ENCODE results near the gene SOCS3. TPM values are rescaled to one million over a fixed set of nuclear protein-coding genes. Genes with fewer than 3 reads are reported as not detected.

SOCS3 gene
- total RNA-seq (2014; rRNA removed; shearing (Covaris generic)), result 72.7 and 90.1 TPM in 2 replicates

- peak; percentile 56 for DNase-seq (ENCODE audit: low spot score)
- in situ Hi-C loops (cut with HindIII; ENCODE audit: low sequenced_read_pairs), result no loop called here
Observed at GRCh38 chr17:78359997-78360370, at the start of gene SOCS3. Gene SOCS3, minus strand, starts transcription at chr17:78360077. Its CDS starts 982 bp downstream, at chr17:78359095.

GRCh38 chr17:78409191-78409928 is 49.5 kb upstream of the SOCS3 start:
- in situ Hi-C loops (cut with HindIII; ENCODE audit: low sequenced_read_pairs), result no loop called here
- DNase-seq (ENCODE audit: low spot score), result peak; percentile 62

- DNase-seq (ENCODE audit: low spot score), result no peak
Observed at GRCh38 chr17:78408476-78409050, 48.7 kb upstream of the SOCS3 start.

GRCh38 chr17:78407387-78408000 is 47.6 kb upstream of the SOCS3 start:
- in situ Hi-C loops (cut with HindIII; ENCODE audit: low sequenced_read_pairs), result no loop called here
- DNase-seq (ENCODE audit: low spot score), result no peak

More at GRCh38 chr17:78408476-78409050, 48.7 kb upstream of the SOCS3 start:
- in situ Hi-C loops (cut with HindIII; ENCODE audit: low sequenced_read_pairs), result no loop called here

- DNase-seq (ENCODE audit: low spot score), result no peak
- in situ Hi-C loops (cut with HindIII; ENCODE audit: low sequenced_read_pairs), result no loop called here
Observed at GRCh38 chr17:78406920-78407319, 47.0 kb upstream of the SOCS3 start.

- no peak for DNase-seq (ENCODE audit: low spot score)
- in situ Hi-C loops (cut with HindIII; ENCODE audit: low sequenced_read_pairs), result no loop called here
Observed at GRCh38 chr17:78406396-78406795, 46.5 kb upstream of the SOCS3 start.

GRCh38 chr17:78403822-78404221 is 43.9 kb upstream of the SOCS3 start:
- no peak for DNase-seq (ENCODE audit: low spot score)
- in situ Hi-C loops (cut with HindIII; ENCODE audit: low sequenced_read_pairs), result no loop called here

GRCh38 chr17:78401891-78402290 is 42.0 kb upstream of the SOCS3 start:
- DNase-seq (ENCODE audit: low spot score), result no peak
- in situ Hi-C loops (cut with HindIII; ENCODE audit: low sequenced_read_pairs), result no loop called here

- DNase-seq (ENCODE audit: low spot score), result no peak
- in situ Hi-C loops (cut with HindIII; ENCODE audit: low sequenced_read_pairs), result no loop called here
Observed at GRCh38 chr17:78401246-78401645, 41.4 kb upstream of the SOCS3 start.

- no peak for DNase-seq (ENCODE audit: low spot score)
- in situ Hi-C loops (cut with HindIII; ENCODE audit: low sequenced_read_pairs), result no loop called here
Observed at GRCh38 chr17:78400581-78401240, 40.8 kb upstream of the SOCS3 start.

- in situ Hi-C loops (cut with HindIII; ENCODE audit: low sequenced_read_pairs), result no loop called here
- DNase-seq (ENCODE audit: low spot score), result no peak
Observed at GRCh38 chr17:78399693-78400144, 39.8 kb upstream of the SOCS3 start.

- no peak for DNase-seq (ENCODE audit: low spot score)
- in situ Hi-C loops (cut with HindIII; ENCODE audit: low sequenced_read_pairs), result no loop called here
Observed at GRCh38 chr17:78399028-78399692, 39.3 kb upstream of the SOCS3 start.

GRCh38 chr17:78398390-78398789 is 38.5 kb upstream of the SOCS3 start:
- in situ Hi-C loops (cut with HindIII; ENCODE audit: low sequenced_read_pairs), result no loop called here
- DNase-seq (ENCODE audit: low spot score), result no peak

- in situ Hi-C loops (cut with HindIII; ENCODE audit: low sequenced_read_pairs), result no loop called here
- DNase-seq (ENCODE audit: low spot score), result no peak
Observed at GRCh38 chr17:78397681-78398101, 37.8 kb upstream of the SOCS3 start.

- in situ Hi-C loops (cut with HindIII; ENCODE audit: low sequenced_read_pairs), result no loop called here
Observed at GRCh38 chr17:78396441-78397337, 36.8 kb upstream of the SOCS3 start.

GRCh38 chr17:78395155-78395554 is 35.3 kb upstream of the SOCS3 start:
- no peak for DNase-seq (ENCODE audit: low spot score)
- in situ Hi-C loops (cut with HindIII; ENCODE audit: low sequenced_read_pairs), result no loop called here

More at GRCh38 chr17:78396441-78397337, 36.8 kb upstream of the SOCS3 start:
- DNase-seq (ENCODE audit: low spot score), result no peak

- in situ Hi-C loops (cut with HindIII; ENCODE audit: low sequenced_read_pairs), result no loop called here
- no peak for DNase-seq (ENCODE audit: low spot score)
Observed at GRCh38 chr17:78394209-78394608, 34.3 kb upstream of the SOCS3 start.

GRCh38 chr17:78393575-78393974 is 33.7 kb upstream of the SOCS3 start:
- DNase-seq (ENCODE audit: low spot score), result no peak
- in situ Hi-C loops (cut with HindIII; ENCODE audit: low sequenced_read_pairs), result no loop called here
